Keratinocyte (primary cell): ENCODE results near the gene PROM1.

Source experiments
- EZH2 ChIP-seq: IDR thresholded peaks from one replicate; pipeline ENCODE4 v1.6.1; 2012; ENCODE audit warnings: inconsistent platforms, mild to moderate bottlenecking, low read length, moderate library complexity
- TF ChIP-seq, protein P1 (sequence below), 3 experiments: IDR thresholded peaks in 1 of 3; conservative IDR thresholded peaks in 1 of 3; optimal IDR thresholded peaks in 1 of 3; 2 replicates in 2 of 3; 3 replicates in 1 of 3; pipeline versions ENCODE3 to v1.5.1; 2011; ENCODE audit warnings: low read length in 3 of 3, mild to moderate bottlenecking in 3 of 3, moderate library complexity in 2 of 3, control low read depth in 1 of 3, inconsistent platforms in 1 of 3; ENCODE audit not compliant: insufficient read depth in 2 of 3; ENCODE audit errors: extremely low read depth in 1 of 3

DNA sequence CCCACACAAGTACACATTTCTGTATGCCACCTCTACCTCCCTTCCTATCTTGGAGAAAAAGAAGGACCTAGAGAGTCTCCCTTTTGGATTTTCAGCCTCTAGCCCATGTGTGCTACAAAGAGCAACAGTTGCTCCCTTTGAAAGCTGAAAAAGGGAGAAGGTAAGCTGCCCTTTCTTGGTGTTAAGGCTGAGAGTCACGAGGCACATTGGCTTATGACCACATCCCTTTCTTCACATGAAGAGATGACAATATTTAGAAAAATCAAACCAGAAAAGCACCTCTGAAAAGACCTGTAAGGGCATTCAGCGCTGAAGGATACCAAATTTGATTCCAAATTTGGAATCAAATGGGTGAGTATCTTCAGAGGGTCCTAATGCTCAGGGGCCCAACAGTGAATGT lies 138.9 kb downstream of the PROM1 start:
- TF ChIP-seq, protein P1, sequence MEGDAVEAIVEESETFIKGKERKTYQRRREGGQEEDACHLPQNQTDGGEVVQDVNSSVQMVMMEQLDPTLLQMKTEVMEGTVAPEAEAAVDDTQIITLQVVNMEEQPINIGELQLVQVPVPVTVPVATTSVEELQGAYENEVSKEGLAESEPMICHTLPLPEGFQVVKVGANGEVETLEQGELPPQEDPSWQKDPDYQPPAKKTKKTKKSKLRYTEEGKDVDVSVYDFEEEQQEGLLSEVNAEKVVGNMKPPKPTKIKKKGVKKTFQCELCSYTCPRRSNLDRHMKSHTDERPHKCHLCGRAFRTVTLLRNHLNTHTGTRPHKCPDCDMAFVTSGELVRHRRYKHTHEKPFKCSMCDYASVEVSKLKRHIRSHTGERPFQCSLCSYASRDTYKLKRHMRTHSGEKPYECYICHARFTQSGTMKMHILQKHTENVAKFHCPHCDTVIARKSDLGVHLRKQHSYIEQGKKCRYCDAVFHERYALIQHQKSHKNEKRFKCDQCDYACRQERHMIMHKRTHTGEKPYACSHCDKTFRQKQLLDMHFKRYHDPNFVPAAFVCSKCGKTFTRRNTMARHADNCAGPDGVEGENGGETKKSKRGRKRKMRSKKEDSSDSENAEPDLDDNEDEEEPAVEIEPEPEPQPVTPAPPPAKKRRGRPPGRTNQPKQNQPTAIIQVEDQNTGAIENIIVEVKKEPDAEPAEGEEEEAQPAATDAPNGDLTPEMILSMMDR (optimal IDR thresholded peaks at IDR 0.05 in 1 of 3, IDR thresholded peaks at IDR 0.05 in 1 of 3, conservative IDR thresholded peaks at IDR 0.05 in 1 of 3; ENCODE audit: extremely low read depth in 1 of 3, insufficient read depth in 2 of 3, low read length in 3 of 3): no peak
- TF ChIP-seq EZH2: no peak
